GM10847 (cell line): ENCODE data around the gene ZNF506.

ENCODE experiments used
- POLR2A ChIP-seq: IDR thresholded peaks from 2 replicates; pipeline ENCODE4 v1.6.1; 2011; ENCODE audit not compliant: insufficient read length; ENCODE audit errors: extremely low read depth

The ZNF506 gene

GRCh38 chr19:19821366-19821951 lies at the start of gene ZNF506:
ZNF506 (minus strand) TSS chr19:19821750; CDS start chr19:19821603, 147 bp downstream.
- TF ChIP-seq POLR2A = peak; percentile 53

GRCh38 chr19:19866611-19867248 lies 45.2 kb upstream of the ZNF506 start:
- TF ChIP-seq POLR2A = no peak

- TF ChIP-seq POLR2A = peak; percentile 65
Measured at GRCh38 chr19:19865750-19866610, 44.4 kb upstream of the ZNF506 start, which contains the start of gene ZNF253. ZNF253 (plus strand) TSS chr19:19865882; CDS start chr19:19865997, 115 bp downstream.

- TF ChIP-seq POLR2A = no peak
Measured at GRCh38 chr19:19860756-19861390, 39.3 kb upstream of the ZNF506 start.

GRCh38 chr19:19858751-19859150 lies 37.2 kb upstream of the ZNF506 start:
- TF ChIP-seq POLR2A = no peak

GRCh38 chr19:19849056-19849455 lies 27.5 kb upstream of the ZNF506 start:
- TF ChIP-seq POLR2A = no peak

GRCh38 chr19:19847781-19848180 lies 26.2 kb upstream of the ZNF506 start:
- no peak for TF ChIP-seq POLR2A

GRCh38 chr19:19835560-19836038 lies 14.0 kb upstream of the ZNF506 start:
- TF ChIP-seq POLR2A = no peak

- no peak for TF ChIP-seq POLR2A
Measured at GRCh38 chr19:19826875-19827274, 5.3 kb upstream of the ZNF506 start.

GRCh38 chr19:19823916-19824315 lies 2.4 kb upstream of the ZNF506 start:
- TF ChIP-seq POLR2A = no peak

GRCh38 chr19:19820774-19821320 lies 703 bp downstream of the ZNF506 start:
- TF ChIP-seq POLR2A = no peak

GRCh38 chr19:19817357-19817756 lies 4.2 kb downstream of the ZNF506 start:
- no peak for TF ChIP-seq POLR2A

GRCh38 chr19:19816679-19817078 lies 4.9 kb downstream of the ZNF506 start:
- no peak for TF ChIP-seq POLR2A

GRCh38 chr19:19805480-19805879 lies 16.1 kb downstream of the ZNF506 start:
- TF ChIP-seq POLR2A = no peak

- TF ChIP-seq POLR2A = no peak
Measured at GRCh38 chr19:19788015-19788414, 33.5 kb downstream of the ZNF506 start.
